K562 (cell line): ENCODE measurements around the gene CFAP97D1.

Source experiments
- CEBPZ ChIP-seq: fragments of 150-350 bp; IDR thresholded peaks from 2 replicates; pipeline ENCODE4 v1.6.1; 2014; ENCODE audit warnings: low read depth, mild to moderate bottlenecking, low read length, borderline replicate concordance
- ESRRA ChIP-seq: fragments of 450-650 bp; IDR thresholded peaks from 2 replicates; pipeline ENCODE4 v1.6.1; 2014; ENCODE audit warnings: low read depth, mild to moderate bottlenecking, moderate library complexity, borderline replicate concordance
- ETV6 ChIP-seq, 3 experiments: fragments of 150-350 bp in 1 of 3; sonication (generic) in 1 of 3; formaldehyde crosslinking in 1 of 3; IDR thresholded peaks; 2 replicates each; pipeline versions ENCODE4 v1.6.1 to v1.8.0; 2014 to 2022; ENCODE audit warnings: borderline replicate concordance in 2 of 3, low read depth in 2 of 3, antibody characterized with exemption in 1 of 3, low read length in 1 of 3, mild to moderate bottlenecking in 1 of 3, missing genetic modification reagents in 1 of 3
- HLTF ChIP-seq: fragments of 450-650 bp; IDR thresholded peaks from 2 replicates; pipeline ENCODE4 v1.6.1; 2016
- MAFK ChIP-seq: IDR thresholded peaks from 2 replicates; pipeline ENCODE4 v1.6.1; 2011; ENCODE audit warnings: low read length, improper control_type of control experiment
- POLR2A ChIP-seq: fragments of 450-650 bp; conservative IDR thresholded peaks from 2 replicates; pipeline ENCODE4 v1.6.1; 2016
- POLR2AphosphoS5 ChIP-seq: IDR thresholded peaks from 2 replicates; pipeline ENCODE4 v1.6.1; 2011; ENCODE audit warnings: mild to moderate bottlenecking, low read depth, low read length, moderate library complexity; ENCODE audit not compliant: control insufficient read depth, insufficient read depth
- RCOR1 ChIP-seq, 2 experiments: IDR thresholded peaks; 2 replicates each; pipeline ENCODE4 v1.6.1; 2012; ENCODE audit warnings: low read depth in 2 of 2, low read length in 2 of 2, borderline replicate concordance in 1 of 2, improper control_type of control experiment in 1 of 2
- SMAD1 ChIP-seq: fragments of 150-350 bp; IDR thresholded peaks from 2 replicates; pipeline ENCODE4 v1.6.1; 2014; ENCODE audit warnings: low read length, low read depth; ENCODE audit not compliant: partially characterized antibody

GRCh38 chr17:43741636-43742035 lies 38.6 kb upstream of the CFAP97D1 start:
- TF ChIP-seq POLR2AphosphoS5 (no peak), CEBPZ (no peak), SMAD1 (no peak), MAFK (no peak), POLR2A (no peak), RCOR1 (IDR thresholded peaks at IDR 0.05; ENCODE audit: borderline replicate concordance in 1 of 2, low read depth in 2 of 2, low read length in 2 of 2) (no peak), HLTF (no peak), ETV6 (IDR thresholded peaks at IDR 0.05; ENCODE audit: borderline replicate concordance in 1 of 2, low read depth in 2 of 2, low read length in 1 of 2) (no peak), ETV6 (CRISPR knock-in tag; IDR thresholded peaks at IDR 0.05; ENCODE audit: borderline replicate concordance) (no peak), ESRRA (no peak)
